Stimulated activated CD8-positive, alpha-beta memory T cell treated with anti-CD3 and anti-CD28 coated beads, Interleukin-2, amount 100 ng/mL, for 48 hours (primary cell): Measurements from ENCODE around the gene TFDP1.

ENCODE experiments used
- DNase-seq, 2 donors: peaks; one replicate each; pipeline ENCODE4 v3.0.0-alpha.2; 2020; ENCODE audit warnings: low read depth in 2 of 2

Gene TFDP1

DNA sequence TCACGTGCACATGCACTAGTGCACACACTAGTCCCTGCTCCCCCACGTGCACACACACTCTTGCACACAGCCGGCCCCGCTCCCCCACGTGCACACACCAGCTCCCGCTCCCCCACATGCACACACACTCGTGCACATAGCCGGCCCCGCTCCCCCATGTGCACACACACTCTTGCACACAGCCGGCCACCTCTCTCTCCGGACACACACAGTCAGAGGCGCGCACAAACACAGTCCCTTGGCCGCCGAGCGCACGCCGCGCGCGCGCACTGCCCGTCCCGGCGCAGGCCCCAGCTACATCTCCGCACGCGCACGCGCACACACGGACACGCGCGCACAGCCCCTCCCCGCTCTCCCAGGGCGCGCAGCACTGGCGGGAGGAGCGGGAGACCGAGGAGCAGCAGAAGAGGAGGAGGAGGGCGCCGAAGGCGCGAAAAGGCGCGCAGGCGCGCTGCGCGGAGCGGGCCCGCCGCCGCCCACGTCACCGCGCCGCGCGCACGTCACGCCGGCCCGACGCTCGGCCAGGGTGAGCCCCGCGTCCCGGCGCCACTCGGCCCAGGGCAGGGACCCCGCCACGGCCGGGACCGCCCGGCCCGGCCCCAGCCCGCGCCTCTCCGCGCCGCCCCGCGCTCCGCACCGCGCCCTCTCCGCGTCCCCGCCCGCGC, at the start of gene TFDP1:
Gene TFDP1 (plus strand): TSS at position 549 of the 665 bp plus-strand sequence. CDS start 1,085 bp downstream, outside the sequence.
- peak; percentile 78 to 80 for DNase-seq

DNA sequence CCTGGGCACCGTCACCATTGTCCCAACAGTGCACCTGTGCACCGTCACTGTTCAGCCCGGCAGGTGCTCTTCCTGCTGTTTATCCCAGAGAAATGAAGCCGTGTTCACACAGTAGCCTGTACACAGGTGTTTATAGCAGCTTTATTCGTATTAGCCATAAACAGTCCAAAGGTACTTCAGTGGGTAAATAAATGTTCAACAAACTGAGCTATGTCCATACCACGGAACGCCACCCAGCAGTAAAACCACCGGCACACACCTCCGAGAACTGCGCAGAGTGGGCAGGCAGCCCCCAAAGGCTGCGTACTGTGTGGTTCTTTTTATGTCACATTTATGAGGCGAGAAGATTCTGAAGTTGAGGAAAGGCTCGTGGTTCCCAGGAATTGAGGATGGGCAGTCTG, 49.2 kb upstream of the TFDP1 start:
- no peak for DNase-seq

- no peak for DNase-seq
Observed at GRCh38 chr13:113536461-113537110, 48.0 kb upstream of the TFDP1 start.

DNA sequence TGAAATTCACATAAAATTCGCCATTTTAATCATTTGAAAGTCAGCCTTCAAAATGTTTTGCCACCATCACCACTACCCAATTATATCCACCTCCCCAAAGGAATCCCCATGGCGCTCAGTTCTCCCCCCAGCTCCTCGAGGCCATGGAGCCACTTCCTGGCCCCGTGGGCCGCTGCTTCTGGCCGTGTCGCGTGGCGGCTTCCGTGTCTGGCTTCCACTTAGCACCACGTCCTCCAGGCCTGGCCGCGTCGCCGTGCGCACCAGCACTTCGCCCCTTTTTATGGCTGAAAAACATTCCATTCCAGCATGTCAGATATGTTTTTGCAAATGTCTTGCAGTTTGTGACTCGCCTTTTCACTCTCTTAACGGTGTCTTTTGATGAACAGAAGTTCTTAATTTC, 47.3 kb upstream of the TFDP1 start:
- no peak for DNase-seq

DNA sequence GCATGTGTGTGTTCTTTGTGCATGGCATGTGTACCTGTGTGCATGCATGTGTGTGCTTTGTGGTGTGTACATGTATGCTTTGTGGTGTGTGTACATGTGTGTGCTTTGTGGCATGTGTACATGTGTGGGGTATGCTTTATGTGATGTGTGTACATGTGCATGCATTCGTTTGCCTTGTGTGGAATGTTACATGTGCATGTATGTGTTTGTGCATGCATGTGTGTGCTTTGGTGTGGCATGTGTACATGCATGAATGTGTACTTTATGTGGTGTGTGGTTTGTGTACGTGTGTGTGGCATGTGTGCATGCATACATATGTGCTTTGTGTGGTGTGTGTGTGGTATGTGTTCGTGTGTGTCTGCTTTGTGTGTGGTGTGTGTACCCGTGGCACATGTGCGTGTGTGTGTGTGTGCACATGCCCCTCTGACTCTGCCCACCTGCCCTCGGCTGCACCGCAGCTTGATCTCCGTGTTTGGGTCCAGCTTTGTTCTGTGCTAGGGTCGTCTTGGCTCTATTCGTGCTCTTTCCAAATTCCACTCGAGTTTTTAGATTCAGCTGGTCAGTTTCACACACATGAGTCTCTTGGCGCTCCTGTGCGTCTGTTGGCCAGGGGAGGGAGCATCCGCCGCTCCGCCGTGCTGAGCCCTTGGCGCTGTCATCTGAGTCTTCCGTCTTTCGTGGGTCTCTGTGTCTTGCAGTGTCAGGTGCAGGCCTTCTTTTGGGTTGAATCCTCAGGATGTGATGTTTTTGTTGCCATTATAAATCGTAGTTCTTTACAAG, 46.5 kb upstream of the TFDP1 start:
- no peak for DNase-seq

GRCh38 chr13:113538689-113539058, 45.9 kb upstream of the TFDP1 start:
- DNase-seq: no peak

DNA sequence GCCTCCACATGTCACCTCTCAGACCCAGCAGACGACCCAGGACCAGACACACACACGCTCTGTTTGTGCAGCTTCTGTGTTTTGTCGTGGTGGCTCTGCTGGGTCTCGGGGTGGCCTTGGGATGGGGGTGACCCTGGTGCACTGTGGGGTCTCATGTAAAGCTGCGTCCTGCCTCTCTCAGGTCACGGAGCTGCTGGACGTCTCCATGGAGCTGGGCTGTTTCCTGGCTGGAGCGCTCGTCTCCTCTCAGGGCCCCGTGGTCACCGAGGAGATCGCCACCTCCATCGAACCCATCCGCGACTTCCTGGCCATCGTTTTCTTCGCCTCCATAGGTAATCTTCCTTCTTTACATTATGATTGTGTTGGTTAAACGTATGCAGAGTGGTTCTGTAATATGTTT, 45.4 kb upstream of the TFDP1 start:
- DNase-seq: no peak

- no peak for DNase-seq
Observed at GRCh38 chr13:113539822-113540221, 44.7 kb upstream of the TFDP1 start.

- DNase-seq: no peak
Observed at GRCh38 chr13:113540523-113540922, 44.0 kb upstream of the TFDP1 start.

- no peak for DNase-seq
Observed at GRCh38 chr13:113542751-113543424, 41.7 kb upstream of the TFDP1 start.

DNA sequence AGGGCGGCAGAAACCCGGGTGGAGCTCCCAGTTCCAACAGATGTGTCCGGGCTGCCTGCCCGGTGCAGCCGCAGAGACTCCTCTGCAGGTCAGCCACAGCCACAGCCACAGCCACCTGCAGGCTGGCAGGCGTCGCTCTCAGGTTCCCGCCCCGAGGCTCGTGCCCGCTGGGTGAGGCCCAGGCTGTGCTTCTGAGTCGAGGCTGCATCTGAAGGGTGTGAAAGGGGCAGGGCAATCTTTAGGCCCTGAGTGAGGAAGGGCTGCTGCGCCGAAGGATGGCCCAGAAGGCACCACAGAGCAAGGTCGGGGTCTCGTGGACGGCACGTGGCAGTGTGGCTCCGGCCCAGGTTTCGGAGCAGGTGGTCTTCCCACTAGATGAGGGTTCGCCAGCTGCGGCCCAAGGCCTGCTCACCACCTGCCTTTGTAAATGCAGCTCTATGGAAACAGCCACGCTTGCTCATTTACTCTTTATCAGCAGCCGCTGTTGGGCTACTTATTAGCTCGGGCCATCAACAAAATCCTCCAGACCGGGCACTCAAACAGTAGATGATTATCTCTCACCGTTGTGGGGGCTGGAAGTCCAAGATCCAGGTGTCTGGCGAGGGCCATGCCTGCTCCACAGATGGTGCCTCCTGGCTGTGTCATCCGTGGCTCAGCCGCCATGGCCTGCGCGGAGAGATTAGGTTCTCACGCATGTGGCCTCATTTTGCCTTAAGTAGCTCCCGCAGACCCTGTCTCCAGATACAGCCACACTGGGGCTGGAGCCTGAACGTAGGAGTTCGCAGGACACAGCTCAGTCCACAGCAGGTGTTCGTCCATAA, 40.3 kb upstream of the TFDP1 start:
- DNase-seq: no peak

- DNase-seq: no peak
Observed at GRCh38 chr13:113544896-113545295, 39.7 kb upstream of the TFDP1 start.

DNA sequence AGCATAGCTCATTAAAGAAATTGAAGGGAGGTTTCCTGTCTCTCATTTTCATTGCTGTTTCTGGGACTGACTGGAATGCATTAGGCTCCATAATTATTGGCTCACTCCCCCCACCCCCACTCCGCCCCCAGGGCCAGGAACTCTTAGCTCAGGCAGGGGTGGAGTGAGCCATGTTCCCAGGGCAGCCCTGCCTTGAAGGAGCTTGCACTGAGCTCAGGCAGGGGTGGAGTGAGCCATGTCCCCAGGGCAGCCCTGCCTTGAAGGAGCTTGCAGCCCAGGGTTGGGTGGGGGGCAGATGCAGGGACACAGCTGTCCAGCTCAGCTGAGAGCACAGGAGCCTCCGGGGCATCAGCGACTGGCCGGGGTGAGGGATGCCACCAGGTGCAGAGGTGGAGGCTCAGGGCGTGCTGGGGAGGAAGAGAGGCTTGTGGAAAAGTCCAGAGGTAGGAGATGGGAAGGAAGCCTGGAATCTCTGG, 39.1 kb upstream of the TFDP1 start:
- DNase-seq: no peak

DNA sequence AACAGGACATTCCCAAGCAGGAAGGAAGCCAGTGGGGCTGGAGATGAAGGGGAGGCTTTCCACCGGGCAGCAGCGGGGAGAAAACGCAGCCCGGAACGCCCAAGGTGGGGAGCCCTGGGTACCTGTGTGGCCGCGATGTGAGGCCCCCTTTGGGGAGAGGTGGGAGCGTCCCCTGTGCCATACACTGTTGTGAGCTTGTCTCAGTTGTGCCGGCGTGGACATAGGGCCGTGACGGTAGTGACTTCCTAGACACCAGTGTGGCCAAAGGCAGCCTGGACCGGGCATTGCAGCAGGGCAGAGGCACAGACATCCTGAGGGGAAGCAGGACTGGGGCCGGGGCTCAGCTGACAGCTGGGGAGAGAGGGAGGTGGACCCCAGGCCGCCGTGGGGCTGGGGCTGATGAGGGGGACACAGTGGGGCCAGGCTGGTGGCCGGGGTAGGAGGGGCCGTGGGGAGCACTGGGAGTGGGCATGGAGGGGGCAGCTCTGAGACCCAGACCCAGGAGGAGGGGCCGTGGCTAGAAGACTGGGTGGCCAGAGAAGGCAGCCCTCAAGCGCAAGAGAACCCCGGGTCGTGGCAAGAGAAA, 38.5 kb upstream of the TFDP1 start:
- DNase-seq: no peak

- no peak for DNase-seq
Observed at GRCh38 chr13:113546571-113547237, 37.8 kb upstream of the TFDP1 start.

DNA sequence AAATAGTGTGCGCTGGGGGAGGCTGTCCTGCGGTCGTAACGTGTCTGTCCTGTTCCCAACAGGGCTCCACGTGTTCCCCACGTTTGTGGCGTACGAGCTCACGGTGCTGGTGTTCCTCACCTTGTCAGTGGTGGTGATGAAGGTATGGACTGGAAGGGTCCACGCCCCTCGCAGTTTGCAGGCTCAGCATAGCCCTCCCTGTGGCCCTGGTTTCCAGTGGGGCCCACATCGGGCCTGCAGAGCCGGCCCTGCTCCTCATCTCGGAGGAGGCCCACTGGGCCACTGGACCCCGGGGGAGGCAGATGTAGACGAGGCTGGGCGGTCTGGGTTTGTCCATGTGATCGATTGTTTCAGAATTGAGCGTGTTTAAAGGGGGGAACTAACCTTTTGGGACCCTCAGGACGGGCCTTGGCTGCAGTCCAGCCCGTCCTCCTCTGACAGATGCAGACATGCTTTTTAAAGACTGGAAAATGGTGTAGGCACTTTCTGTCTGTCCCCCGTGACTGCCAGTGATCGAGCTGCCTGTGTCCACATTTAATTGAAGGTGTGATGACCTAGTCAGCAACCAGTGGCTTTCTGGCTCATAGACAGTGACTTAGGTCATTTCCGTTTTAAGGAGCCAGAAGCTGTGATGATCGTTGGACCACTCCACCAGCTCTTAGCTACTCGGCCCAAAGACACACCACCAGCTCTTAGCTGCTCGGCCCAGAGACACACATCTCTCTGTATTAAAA, 37.1 kb upstream of the TFDP1 start:
- DNase-seq: no peak

DNA sequence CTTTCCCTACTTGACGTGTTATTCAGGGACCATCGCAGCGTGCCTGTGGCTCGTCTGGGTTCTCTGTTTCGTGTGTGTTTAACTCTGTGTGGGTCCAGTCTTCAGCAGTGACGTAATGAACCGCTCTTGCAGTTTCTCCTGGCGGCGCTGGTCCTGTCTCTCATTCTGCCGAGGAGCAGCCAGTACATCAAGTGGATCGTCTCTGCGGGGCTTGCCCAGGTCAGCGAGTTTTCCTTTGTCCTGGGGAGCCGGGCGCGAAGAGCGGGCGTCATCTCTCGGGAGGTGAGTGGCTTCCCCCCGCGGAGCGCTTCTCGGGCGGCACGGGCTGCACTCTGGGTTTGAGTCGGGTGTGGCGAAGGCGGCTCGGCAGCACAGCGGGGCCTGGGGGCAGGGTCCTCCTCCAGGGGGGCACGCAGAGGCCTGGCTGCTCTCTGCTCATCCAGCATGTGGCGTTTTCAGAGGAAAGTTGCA, 36.3 kb upstream of the TFDP1 start:
- no peak for DNase-seq

DNA sequence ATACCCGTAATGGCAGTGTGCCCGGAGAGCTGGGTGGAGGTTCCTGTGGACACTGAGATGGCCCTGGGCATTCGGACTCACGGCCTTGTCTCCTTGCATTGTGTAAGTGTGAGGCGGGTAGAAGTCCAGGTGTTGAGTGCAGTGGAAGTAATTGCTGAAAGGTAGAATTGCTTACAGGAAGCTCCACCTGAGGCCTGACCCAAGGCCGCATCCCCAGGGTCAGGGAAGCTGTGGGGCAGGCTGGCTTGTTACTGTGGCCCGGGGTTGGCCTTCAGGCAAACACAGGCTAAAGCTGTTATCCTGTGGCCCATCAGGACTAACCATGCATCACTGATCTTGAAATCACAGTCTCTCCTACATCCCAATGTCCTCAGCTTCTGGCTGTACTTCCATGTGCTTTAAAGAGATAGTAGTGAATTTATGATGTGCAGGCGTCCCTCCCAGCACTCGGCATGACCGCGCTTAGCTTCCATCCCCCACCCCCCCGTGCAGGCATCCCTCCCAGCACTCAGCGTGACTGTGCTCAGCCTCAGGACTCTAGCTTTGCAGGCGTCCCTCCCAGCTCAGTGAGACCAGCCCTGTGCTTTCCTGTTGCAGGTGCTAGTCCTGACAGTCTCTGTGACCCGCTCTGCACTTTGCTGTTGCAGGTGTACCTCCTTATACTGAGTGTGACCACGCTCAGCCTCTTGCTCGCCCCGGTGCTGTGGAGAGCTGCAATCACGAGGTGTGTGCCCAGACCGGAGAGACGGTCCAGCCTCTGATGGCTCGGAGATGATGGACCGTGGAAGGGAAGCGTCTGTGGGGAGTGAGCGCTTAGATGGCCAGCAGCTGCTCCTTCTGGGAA, 35.6 kb upstream of the TFDP1 start:
- no peak for DNase-seq

GRCh38 chr13:113550453-113550852, 34.1 kb upstream of the TFDP1 start:
- DNase-seq: no peak
